HEK293 (cell line): Measurements from ENCODE around the gene TMEM192.

ENCODE experiments used
- KLF10 ChIP-seq: fragments of 450-650 bp; IDR thresholded peaks from 2 replicates; pipeline ENCODE4 v1.5.1; 2018; ENCODE audit warnings: missing biosample characterization, mild to moderate bottlenecking, missing genetic modification characterization
- ZNF19 ChIP-seq: fragments of 450-650 bp; formaldehyde crosslinking; IDR thresholded peaks from 2 replicates; pipeline ENCODE4; 2016; ENCODE audit warnings: missing biosample characterization, missing genetic modification characterization, low read depth
- ZNF292 ChIP-seq: fragments of 450-650 bp; formaldehyde crosslinking; IDR thresholded peaks from 2 replicates; pipeline ENCODE4 v1.5.1; 2016; ENCODE audit warnings: low read depth, missing biosample characterization, missing genetic modification characterization, borderline replicate concordance

DNA sequence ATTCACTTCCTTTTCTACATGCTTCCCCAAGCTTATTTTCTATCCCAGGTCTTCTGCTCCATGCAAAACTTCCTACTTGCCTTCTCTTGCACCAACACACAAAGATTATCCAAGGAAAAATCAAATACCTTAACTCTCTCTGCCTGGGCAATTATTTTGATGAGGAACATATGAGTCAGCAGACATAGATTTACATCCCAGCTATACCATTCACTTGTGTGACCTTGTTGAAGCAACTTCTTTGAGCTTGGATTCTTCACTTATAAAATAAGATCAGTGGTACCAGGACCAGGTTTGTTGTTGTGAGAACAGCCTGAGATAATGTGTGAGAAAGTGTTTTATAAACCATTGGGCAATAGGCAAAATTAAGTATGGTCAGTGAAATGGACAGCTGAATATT is 39.1 kb upstream of the TMEM192 start:
- TF ChIP-seq KLF10 (tag by site-specific recombination) = no peak
- no peak for TF ChIP-seq ZNF292 (tag by site-specific recombination)
- TF ChIP-seq ZNF19 (tag by site-specific recombination) = no peak
